Activated T-helper 1 cell treated with anti-CD3 and anti-CD28 coated beads, Interleukin-12 subunit alpha, Interleukin-12 subunit beta, Interleukin-2, Interleukin-4 antibody, amounts not matched to agents 30 ng/mL and 10 ng/mL and 1 ng/mL, durations not matched to agents 14 hours and 24 hours and 36 hours (primary cell): Measurements from ENCODE around the gene APEH. TPM values are rescaled to one million over a fixed set of nuclear protein-coding genes. Genes with fewer than 3 reads are reported as not detected.

Experiments used
- DNase-seq: peaks from one replicate; pipeline ENCODE4 v3.0.0; 2021; ENCODE audit warnings: low spot score
- H3K27ac Mint-ChIP-seq: one replicate; pipeline ENCODE4 v1.8.0; 2021; ENCODE audit warnings: mild to moderate bottlenecking, mixed read lengths
- H3K27me3 Mint-ChIP-seq: one replicate; pipeline ENCODE4 v1.8.0; 2022; ENCODE audit warnings: mild to moderate bottlenecking, moderate library complexity, mixed read lengths; ENCODE audit not compliant: insufficient read depth
- H3K36me3 Mint-ChIP-seq: one replicate; pipeline ENCODE4 v1.8.0; 2021; ENCODE audit warnings: low read depth, mixed read lengths
- H3K4me1 Mint-ChIP-seq: one replicate; pipeline ENCODE4 v1.8.0; 2021; ENCODE audit warnings: low read depth, mixed read lengths
- H3K4me3 Mint-ChIP-seq: one replicate; pipeline ENCODE4 v1.8.0; 2021; ENCODE audit warnings: mild to moderate bottlenecking, moderate library complexity, mixed read lengths
- H3K9me3 Mint-ChIP-seq: one replicate; pipeline ENCODE4 v1.8.0; 2021; ENCODE audit warnings: mixed read lengths
- intact Hi-C: fragments of 100-400 bp; cut with micrococcal nuclease; formaldehyde crosslinking; loops from one replicate; pipeline ENCODE4 v1.15.1; 2024
- total RNA-seq: library from RNA; stranded (reverse); gene quantifications from 2 replicates; pipeline ENCODE4 v1.2.3, GENCODE V29; 2022

The APEH gene
- total RNA-seq, 1 donor from 2014 or later = 113 TPM

DNA sequence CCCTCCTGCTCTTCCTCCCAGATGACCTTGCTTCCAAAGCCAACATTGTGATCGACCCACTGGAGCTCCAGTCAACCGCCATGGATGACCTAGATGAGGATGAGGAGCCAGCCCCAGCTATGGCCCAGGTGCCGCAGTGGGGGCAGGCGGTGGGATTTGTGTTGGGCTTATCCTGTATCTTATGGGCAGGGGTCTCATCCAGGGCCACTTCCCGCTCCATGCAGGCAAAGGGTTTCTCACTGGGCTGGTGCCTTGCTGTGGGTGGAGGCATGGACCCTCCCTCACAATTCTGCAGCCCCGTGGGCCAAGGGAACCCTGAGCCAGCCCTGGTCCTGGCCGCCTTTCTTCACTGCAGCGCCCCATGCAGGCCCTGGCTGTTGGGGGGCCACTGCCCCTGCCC is 30.5 kb downstream of the APEH start:
- Mint-ChIP-seq H3K27ac (no peak overlapping the region), H3K4me3 (no peak overlapping the region), H3K4me1 (no peaks in the 10 kb centered on the region), H3K9me3 (no peaks in the 10 kb centered on the region), H3K36me3 (peaks cover 6% of the 10 kb centered on the region), H3K27me3 (no peaks in the 10 kb centered on the region)
- intact Hi-C loops = no loop called here
- no peak for DNase-seq

DNA sequence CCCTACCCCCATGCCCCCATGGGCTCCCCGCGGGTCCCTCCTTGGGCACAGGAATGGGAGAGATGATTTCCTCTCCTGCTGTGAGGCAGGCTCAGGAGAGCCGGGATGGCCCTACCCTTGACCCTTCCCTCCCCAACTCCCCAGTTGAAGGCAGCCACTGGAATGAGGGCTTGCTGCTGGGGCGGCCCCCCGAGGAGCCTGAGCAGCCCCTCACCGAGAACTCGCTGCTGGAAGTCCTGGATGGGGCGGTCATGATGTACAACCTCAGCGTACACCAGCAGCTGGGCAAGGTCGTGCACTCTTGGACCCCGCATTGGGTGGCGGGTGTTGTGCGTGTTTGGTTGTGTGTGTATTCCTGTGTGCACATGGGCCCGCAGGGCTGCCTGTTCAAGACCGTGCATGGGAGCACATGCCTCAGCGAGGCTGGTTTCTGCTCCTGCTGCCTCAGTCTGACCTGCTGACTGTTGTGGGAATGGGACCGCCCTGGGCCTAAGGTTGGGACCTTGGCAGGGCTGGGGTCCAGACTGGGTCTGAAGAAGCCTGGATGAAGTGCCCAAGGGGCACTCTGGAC is 31.3 kb downstream of the APEH start:
- H3K27ac Mint-ChIP-seq = no peak overlapping the region
- H3K4me1 Mint-ChIP-seq = no peaks in the 10 kb centered on the region
- peaks cover 6% of the 10 kb centered on the region for H3K36me3 Mint-ChIP-seq
- no peak for DNase-seq
- no peaks in the 10 kb centered on the region for H3K9me3 Mint-ChIP-seq
- intact Hi-C loops = no loop called here
- H3K4me3 Mint-ChIP-seq = no peak overlapping the region
- H3K27me3 Mint-ChIP-seq = no peaks in the 10 kb centered on the region

DNA sequence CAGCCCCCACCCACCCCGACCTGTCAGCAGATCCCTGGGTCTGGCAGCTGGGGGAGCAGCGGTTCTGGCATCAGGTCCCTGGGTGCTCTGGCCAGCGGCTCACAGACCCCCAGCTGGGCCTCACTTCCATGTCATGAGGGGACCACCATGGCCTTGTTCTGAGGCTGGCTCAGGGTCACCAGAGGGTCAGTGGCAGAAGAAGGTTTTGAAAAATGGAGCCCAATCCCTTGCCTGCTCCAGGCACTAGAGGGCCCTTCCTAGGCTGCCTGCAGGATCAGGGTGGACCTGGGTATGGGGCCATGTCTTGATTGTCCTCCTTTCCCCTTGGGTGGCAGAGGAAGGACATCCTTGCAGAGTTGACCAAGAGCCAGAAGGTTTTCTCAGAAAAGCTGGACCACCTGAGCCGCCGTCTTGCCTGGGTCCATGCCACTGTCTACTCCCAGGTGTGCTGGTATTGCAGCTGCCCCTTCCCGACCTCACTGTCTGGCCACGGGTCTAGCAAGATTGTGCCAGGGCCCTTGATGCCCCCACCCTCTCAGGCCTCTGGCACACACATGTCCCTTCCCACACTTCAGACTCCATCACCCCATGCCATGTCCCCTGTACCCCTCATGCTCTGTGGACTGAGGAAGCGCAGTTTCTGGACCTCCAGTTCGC is 32.4 kb downstream of the APEH start:
- DNase-seq = no peak
- intact Hi-C loops = no loop called here
- Mint-ChIP-seq H3K4me3 (no peak overlapping the region), H3K27ac (no peak overlapping the region), H3K27me3 (no peaks in the 10 kb centered on the region), H3K9me3 (no peaks in the 10 kb centered on the region), H3K4me1 (peaks cover 2% of the 10 kb centered on the region), H3K36me3 (peaks cover 5% of the 10 kb centered on the region)

DNA sequence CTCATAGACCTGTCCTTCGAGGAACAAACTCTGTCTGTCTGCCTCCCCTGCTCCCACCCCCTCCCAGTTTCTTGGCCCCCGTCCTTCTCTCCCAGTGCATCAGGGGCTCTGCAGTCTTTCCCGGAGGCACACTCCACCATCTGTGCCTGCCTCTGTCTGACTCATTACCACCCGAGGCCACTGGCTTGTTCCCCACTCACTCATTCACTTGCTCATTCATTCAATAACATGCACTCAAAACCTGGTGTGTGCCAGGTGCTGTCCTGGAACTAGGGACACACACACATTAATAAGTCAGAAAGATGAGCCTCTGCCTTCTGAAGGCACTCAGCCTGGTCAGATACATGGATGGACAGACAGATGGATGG is 32.9 kb downstream of the APEH start:
- Mint-ChIP-seq H3K36me3 (peaks cover 5% of the 10 kb centered on the region), H3K4me1 (peaks cover 7% of the 10 kb centered on the region), H3K27me3 (no peaks in the 10 kb centered on the region), H3K27ac (no peak overlapping the region), H3K4me3 (no peak overlapping the region), H3K9me3 (no peaks in the 10 kb centered on the region)
- DNase-seq = no peak
- intact Hi-C loops = no loop called here

DNA sequence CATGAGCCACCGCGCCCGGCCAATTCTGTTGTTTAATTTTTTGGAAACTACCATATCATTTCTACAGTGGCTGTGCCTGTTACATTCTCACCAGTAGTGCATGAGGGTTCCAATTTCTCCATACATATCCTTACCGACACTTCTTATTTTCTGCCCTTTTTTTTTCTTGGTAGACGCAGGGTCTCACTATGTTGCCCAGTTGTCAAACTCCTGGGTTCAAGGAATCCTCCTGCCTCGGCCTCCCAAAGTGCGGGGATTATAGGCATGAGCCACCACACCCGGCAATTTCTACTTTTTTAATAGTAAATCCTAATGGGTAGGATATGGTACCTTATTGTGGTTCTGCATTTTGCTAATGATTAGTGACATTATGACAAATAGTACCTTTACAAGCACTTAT is 35.7 kb downstream of the APEH start:
- intact Hi-C loops = no loop called here
- Mint-ChIP-seq H3K27me3 (no peaks in the 10 kb centered on the region), H3K4me3 (no peak overlapping the region)

DNA sequence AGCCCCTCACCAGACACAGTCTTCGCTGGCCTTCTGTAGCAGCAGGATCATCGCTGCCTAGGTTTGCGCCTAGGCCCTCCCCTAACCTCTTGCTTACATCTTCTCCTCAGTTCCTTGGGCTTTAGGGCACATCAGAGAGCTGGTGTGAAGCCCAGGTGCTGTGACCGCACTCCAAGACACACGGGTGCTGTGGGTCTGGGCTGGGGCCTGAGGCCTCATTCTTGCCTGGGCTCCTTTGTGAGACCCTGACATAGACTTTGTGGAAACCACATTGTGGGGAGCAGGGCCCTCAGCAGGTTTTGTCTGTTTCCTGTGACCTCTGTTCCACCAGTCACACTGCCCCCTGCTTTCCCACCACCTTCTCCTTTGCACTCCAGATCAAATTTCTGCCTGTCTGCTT is 37.3 kb downstream of the APEH start:
- peaks cover 8% of the 10 kb centered on the region for H3K36me3 Mint-ChIP-seq
- H3K4me3 Mint-ChIP-seq = no peak overlapping the region
- H3K27me3 Mint-ChIP-seq = no peaks in the 10 kb centered on the region
- H3K27ac Mint-ChIP-seq = no peak overlapping the region
- intact Hi-C loops = no loop called here
- H3K9me3 Mint-ChIP-seq = no peaks in the 10 kb centered on the region
- no peak for DNase-seq
- H3K4me1 Mint-ChIP-seq = peaks cover 9% of the 10 kb centered on the region

More for the DNA sequence above, 35.7 kb downstream of the APEH start:
- H3K4me1 Mint-ChIP-seq = peaks cover 9% of the 10 kb centered on the region
- H3K9me3 Mint-ChIP-seq = no peaks in the 10 kb centered on the region
- peaks cover 5% of the 10 kb centered on the region for H3K36me3 Mint-ChIP-seq
- no peak for DNase-seq
- no peak overlapping the region for H3K27ac Mint-ChIP-seq

DNA sequence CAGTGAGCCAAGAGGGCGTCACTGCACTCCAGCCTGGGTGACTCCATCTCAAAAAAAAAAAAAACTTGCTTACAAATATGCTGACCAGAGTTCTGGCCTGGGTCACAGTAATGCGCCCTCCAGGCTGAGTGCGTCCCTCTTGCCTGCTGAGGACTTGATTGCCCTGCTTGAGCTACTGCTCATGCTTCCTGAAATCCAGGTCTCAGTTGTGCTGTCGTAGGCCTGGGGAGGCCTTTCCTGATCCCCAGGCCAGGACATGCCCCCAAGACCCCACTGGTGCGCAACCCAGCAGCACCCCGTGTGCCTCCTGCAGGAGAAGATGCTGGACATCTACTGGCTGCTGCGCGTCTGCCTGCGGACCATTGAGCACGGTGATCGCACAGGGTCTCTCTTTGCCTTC is 38.0 kb downstream of the APEH start:
- Mint-ChIP-seq H3K4me1 (peaks cover 9% of the 10 kb centered on the region), H3K27ac (no peak overlapping the region), H3K4me3 (no peak overlapping the region), H3K9me3 (no peaks in the 10 kb centered on the region), H3K27me3 (no peaks in the 10 kb centered on the region), H3K36me3 (peaks cover 7% of the 10 kb centered on the region)
- intact Hi-C loops = no loop called here
- no peak for DNase-seq

DNA sequence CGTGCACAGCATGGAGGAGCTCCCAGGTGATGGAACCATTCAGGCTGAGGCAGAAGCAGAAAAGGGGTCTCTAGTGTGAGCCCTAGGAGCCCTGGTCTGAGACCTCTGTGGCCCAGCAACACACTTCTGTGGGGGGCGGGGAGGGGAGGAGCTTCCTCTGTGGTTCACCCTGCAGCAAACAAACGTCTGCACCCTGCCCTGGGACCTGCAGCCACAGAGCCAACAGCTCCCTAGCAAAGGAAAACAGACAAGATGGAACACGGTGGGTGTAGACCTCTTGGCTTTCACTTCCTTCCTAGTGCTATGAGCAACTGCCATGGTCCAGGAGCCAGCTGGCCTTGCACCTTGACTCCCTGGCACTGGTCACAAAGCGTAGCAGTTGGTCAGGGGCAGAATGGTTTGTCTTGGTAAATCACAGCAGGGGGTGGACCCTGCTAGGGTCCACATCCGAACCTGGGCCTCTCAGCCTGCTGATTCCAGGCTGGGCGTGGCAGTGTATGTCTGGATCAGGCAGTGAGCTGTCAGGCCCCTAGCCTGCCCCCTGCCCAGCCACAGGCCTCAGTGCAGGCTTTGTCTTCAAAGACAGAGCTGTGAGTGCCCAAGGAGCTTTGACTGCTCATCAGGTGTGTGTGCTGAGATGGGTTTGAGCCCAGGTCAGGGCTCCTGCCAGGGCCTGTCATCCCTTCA is 38.6 kb downstream of the APEH start:
- peaks cover 9% of the 10 kb centered on the region for H3K4me1 Mint-ChIP-seq
- no peaks in the 10 kb centered on the region for H3K27me3 Mint-ChIP-seq
- no peak overlapping the region for H3K27ac Mint-ChIP-seq
- H3K36me3 Mint-ChIP-seq = peaks cover 6% of the 10 kb centered on the region
- DNase-seq = no peak
- intact Hi-C loops = no loop called here
- H3K4me3 Mint-ChIP-seq = no peak overlapping the region
- H3K9me3 Mint-ChIP-seq = no peaks in the 10 kb centered on the region

DNA sequence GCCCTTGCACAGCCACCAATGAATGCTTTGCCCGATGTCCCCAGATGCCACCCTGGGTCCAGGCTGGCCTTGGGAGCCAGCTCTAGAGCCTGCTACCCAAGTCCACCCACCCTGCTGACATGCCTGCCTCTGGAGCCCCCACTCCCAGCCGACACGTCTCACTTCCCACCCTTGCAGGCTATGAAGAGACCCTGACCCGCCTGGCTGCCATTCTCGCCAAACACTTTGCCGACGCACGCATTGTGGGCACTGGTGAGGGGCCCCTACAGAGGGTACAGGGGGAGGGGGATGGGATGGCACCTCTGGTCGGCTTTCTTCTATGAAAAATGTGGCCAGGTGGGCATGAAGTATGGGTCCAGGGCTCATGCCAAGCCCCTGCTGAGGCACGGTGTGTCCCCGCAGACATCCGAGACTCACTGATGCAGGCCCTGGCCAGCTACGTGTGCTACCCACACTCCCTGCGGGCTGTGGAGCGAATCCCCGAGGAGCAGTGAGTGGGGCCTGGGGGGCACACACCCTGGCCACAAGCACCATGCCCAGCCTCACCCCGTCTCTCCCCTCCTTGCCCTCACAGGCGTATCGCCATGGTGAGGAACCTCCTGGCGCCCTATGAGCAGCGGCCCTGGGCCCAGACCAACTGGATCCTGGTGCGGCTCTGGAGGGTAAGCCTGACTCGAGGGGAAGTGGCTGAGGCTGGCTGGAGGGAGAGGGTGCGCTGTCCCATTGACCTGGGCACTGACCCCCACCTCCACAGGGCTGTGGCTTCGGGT is 39.4 kb downstream of the APEH start:
- Mint-ChIP-seq H3K27me3 (no peaks in the 10 kb centered on the region), H3K9me3 (no peaks in the 10 kb centered on the region), H3K4me3 (no peak overlapping the region), H3K36me3 (peaks cover 5% of the 10 kb centered on the region), H3K27ac (no peak overlapping the region), H3K4me1 (peaks cover 11% of the 10 kb centered on the region)
- DNase-seq = no peak
- intact Hi-C loops = no loop called here

DNA sequence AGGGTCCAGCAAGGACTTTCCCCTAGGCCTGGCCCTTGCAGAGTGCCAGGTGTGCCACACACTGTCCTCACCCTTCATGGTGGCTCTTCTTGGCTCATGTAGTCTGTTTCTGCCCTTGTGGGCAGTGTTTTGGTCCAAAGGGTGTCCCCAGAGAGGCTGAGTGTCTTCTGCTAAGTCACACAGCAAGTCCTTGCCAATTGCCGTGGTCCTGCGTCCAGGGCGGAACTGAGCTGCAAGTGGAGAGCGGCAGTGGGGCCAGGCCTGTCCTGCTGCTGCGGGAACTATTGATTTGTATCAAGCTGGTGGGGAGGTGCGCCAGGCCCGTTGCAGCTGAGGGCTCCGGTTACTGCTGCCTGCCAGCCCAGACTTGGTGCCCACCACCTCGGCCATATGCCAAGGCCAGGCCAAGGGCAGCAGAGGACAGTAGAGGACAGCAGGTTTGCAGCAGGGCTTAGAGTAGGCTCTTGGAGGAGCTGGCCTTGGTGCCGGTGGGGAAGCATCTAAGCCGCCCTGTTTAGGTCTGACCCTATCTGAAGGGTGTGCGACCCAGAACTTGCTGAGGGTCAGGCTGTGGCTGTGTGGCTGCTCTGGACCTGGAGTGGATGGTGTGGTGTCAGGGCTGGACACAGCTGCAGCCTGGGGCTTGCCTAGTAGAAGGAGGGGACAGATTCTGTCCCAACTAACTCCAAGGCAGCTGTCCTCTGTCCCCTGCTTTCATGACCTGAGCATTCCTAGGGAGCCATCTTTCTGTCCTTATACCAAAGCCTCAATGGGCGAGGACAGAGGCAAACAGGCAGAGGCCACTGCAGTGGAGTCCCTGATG is 40.8 kb downstream of the APEH start:
- DNase-seq = no peak
- Mint-ChIP-seq H3K9me3 (no peaks in the 10 kb centered on the region), H3K4me1 (peaks cover 26% of the 10 kb centered on the region), H3K36me3 (peaks cover 5% of the 10 kb centered on the region), H3K4me3 (no peak overlapping the region), H3K27ac (no peak overlapping the region), H3K27me3 (no peaks in the 10 kb centered on the region)
- intact Hi-C loops = no loop called here

DNA sequence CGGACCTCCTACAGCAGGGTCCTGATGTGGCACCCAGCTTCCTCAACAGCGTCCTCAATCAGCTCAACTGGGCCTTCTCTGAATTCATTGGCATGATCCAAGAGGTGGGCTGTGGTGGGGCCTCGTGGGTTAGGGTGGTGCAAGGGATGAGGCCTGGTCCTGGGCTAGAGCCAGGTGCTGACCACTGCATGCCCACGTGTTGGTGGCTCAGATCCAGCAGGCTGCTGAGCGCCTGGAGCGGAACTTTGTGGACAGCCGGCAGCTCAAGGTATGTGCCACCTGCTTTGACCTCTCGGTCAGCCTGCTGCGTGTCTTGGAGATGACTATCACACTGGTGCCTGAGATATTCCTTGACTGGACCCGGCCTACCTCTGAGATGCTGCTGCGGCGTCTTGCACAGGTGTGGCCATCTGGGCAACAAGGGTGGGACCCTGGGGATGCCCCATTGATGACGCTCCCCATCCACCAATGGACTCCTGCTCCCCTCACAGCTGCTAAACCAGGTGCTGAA is 41.5 kb downstream of the APEH start:
- H3K36me3 Mint-ChIP-seq = peaks cover 8% of the 10 kb centered on the region
- H3K4me1 Mint-ChIP-seq = peaks cover 27% of the 10 kb centered on the region
- intact Hi-C loops = no loop called here
- H3K27me3 Mint-ChIP-seq = no peaks in the 10 kb centered on the region
- H3K9me3 Mint-ChIP-seq = no peaks in the 10 kb centered on the region
- DNase-seq = no peak
- no peak overlapping the region for H3K27ac Mint-ChIP-seq
- no peak overlapping the region for H3K4me3 Mint-ChIP-seq

DNA sequence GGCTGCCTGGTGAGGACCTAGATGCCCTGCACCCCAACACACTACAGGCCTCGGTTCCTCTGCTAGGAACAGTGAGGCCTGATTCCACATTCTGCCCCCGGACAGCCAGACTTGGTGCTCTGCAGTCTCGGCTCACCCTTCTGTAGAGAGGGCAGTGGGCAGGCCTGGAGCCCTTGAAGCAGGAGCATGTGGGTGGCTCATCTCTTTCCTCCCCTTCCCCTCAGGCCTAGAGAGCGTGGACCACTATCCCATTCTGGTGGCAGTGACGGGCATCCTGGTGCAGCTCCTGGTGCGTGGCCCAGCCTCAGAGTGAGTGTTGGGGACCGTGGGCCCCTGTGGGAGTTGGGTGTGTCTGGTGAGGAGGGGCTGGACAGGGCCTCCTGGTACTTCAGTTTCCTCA is 42.0 kb downstream of the APEH start:
- Mint-ChIP-seq H3K4me3 (no peak overlapping the region), H3K9me3 (no peaks in the 10 kb centered on the region), H3K27ac (no peak overlapping the region), H3K36me3 (peaks cover 13% of the 10 kb centered on the region), H3K4me1 (peaks cover 32% of the 10 kb centered on the region), H3K27me3 (no peaks in the 10 kb centered on the region)
- intact Hi-C loops = no loop called here
- no peak for DNase-seq
